Measurements from ENCODE around the gene PAWR.

Gene PAWR

GRCh38 chr12:79690638-79691510 lies at the start of gene PAWR:
Gene PAWR (minus strand): TSS chr12:79690964. CDS start chr12:79690244, 720 bp downstream.
- peak within 1 kb of the TSS; percentile 75 to 97 for H3K4me3 ChIP-seq (replicated peaks in 1 of 2; ENCODE audit: low read depth in 2 of 2, low read length in 2 of 2)
- peak; percentile 75 to 93 for DNase-seq (ENCODE audit: low read depth in 2 of 2)
- peak; percentile 16 for TF ChIP-seq CTCF (IDR thresholded peaks at IDR 0.05; ENCODE audit: low read depth, low read length)

- H3K4me3 ChIP-seq (replicated peaks in 1 of 2; ENCODE audit: low read depth in 2 of 2, low read length in 2 of 2): no peak overlapping the region
- peak; percentile 77 to 84 for DNase-seq (ENCODE audit: low read depth in 2 of 2)
- peak; percentile 54 for TF ChIP-seq CTCF (IDR thresholded peaks at IDR 0.05; ENCODE audit: low read depth, low read length)
Measured at GRCh38 chr12:79737875-79738718, 47.3 kb upstream of the PAWR start.

GRCh38 chr12:79732638-79733037 lies 41.9 kb upstream of the PAWR start:
- DNase-seq (ENCODE audit: low read depth in 2 of 2): no peak
- TF ChIP-seq CTCF (IDR thresholded peaks at IDR 0.05; ENCODE audit: low read depth, low read length): no peak

GRCh38 chr12:79725987-79726386 lies 35.2 kb upstream of the PAWR start:
- TF ChIP-seq CTCF (IDR thresholded peaks at IDR 0.05; ENCODE audit: low read depth, low read length): no peak

More at GRCh38 chr12:79732638-79733037, 41.9 kb upstream of the PAWR start:
- no peak overlapping the region for H3K4me3 ChIP-seq (replicated peaks in 1 of 2; ENCODE audit: low read depth in 2 of 2, low read length in 2 of 2)

GRCh38 chr12:79717006-79717405 lies 26.2 kb upstream of the PAWR start:
- DNase-seq (ENCODE audit: low read depth in 2 of 2): no peak
- no peak for TF ChIP-seq CTCF (IDR thresholded peaks at IDR 0.05; ENCODE audit: low read depth, low read length)
- H3K4me3 ChIP-seq (replicated peaks in 1 of 2; ENCODE audit: low read depth in 2 of 2, low read length in 2 of 2): no peak overlapping the region

More at GRCh38 chr12:79725987-79726386, 35.2 kb upstream of the PAWR start:
- DNase-seq (ENCODE audit: low read depth in 2 of 2): peak; percentile 50 to 85
- no peak overlapping the region for H3K4me3 ChIP-seq (replicated peaks in 1 of 2; ENCODE audit: low read depth in 2 of 2, low read length in 2 of 2)

- no peak for TF ChIP-seq CTCF (IDR thresholded peaks at IDR 0.05; ENCODE audit: low read depth, low read length)
- DNase-seq (ENCODE audit: low read depth in 2 of 2): no peak
Measured at GRCh38 chr12:79715308-79715707, 24.5 kb upstream of the PAWR start.

More at GRCh38 chr12:79715308-79715707, 24.5 kb upstream of the PAWR start:
- H3K4me3 ChIP-seq (replicated peaks in 1 of 2; ENCODE audit: low read depth in 2 of 2, low read length in 2 of 2): no peak overlapping the region

Data from cardiac fibroblast (primary cell).